ENCODE measurements around the gene OR51A7. TPM values are rescaled to one million over a fixed set of nuclear protein-coding genes. Genes with fewer than 3 reads are reported as not detected.

The OR51A7 gene
- total RNA-seq, 1 donor from 2014 or later, result not detected

DNA sequence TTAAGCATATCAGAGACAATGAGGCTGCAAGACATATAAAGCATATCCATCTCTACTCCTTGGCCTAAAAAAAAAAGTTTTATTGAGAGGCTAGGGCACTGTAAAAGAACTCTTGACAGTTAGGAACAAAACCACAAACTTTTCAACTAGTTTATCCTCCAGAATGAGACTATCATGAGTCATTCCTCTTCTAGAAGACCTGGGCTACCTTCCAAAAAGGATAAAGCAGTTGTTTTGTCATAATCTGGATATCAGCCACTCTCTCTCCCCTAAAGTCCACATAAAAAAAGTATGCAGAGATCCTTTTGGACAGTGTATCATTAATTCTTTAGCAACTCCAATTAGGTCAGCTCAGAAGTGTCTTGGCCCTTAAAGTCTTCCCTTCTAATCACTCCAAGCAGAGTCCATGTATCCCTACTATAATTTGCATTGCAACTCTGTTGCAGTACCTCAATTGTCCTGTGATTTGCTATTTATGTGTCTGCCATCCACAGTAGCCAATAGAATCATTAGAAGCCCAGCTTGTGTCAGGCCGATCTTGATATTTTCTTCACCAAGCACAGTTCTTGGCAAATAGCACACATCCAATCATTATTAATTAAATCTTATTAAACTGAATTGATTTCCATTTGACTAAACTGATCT lies 11.5 kb upstream of the OR51A7 start:
- peak; percentile 60 for DNase-seq (ENCODE audit: low read depth)
- H3K27me3 ChIP-seq (ENCODE audit: control insufficient read depth, insufficient read depth, low read length), result no peaks in the 10 kb centered on the region
- no peaks in the 10 kb centered on the region for H3K36me3 ChIP-seq (ENCODE audit: control insufficient read depth, insufficient read depth, low read length)
- TF ChIP-seq, protein P1, sequence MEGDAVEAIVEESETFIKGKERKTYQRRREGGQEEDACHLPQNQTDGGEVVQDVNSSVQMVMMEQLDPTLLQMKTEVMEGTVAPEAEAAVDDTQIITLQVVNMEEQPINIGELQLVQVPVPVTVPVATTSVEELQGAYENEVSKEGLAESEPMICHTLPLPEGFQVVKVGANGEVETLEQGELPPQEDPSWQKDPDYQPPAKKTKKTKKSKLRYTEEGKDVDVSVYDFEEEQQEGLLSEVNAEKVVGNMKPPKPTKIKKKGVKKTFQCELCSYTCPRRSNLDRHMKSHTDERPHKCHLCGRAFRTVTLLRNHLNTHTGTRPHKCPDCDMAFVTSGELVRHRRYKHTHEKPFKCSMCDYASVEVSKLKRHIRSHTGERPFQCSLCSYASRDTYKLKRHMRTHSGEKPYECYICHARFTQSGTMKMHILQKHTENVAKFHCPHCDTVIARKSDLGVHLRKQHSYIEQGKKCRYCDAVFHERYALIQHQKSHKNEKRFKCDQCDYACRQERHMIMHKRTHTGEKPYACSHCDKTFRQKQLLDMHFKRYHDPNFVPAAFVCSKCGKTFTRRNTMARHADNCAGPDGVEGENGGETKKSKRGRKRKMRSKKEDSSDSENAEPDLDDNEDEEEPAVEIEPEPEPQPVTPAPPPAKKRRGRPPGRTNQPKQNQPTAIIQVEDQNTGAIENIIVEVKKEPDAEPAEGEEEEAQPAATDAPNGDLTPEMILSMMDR (IDR thresholded peaks at IDR 0.05; ENCODE audit: insufficient read depth, low read length, poor library complexity, severe bottlenecking), result peak; percentile 7
- H3K4me3 ChIP-seq (ENCODE audit: low read depth, low read length), result no peak overlapping the region

GRCh38 chr11:4916581-4916980 lies 13.0 kb downstream of the OR51A7 start:
- TF ChIP-seq, protein P1 (IDR thresholded peaks at IDR 0.05; ENCODE audit: insufficient read depth, low read length, poor library complexity, severe bottlenecking), result no peak
- no peak overlapping the region for H3K4me3 ChIP-seq (ENCODE audit: low read depth, low read length)
- no peaks in the 10 kb centered on the region for H3K36me3 ChIP-seq (ENCODE audit: control insufficient read depth, insufficient read depth, low read length)
- peak; percentile 42 for DNase-seq (ENCODE audit: low read depth)
- no peaks in the 10 kb centered on the region for H3K27me3 ChIP-seq (ENCODE audit: control insufficient read depth, insufficient read depth, low read length)

DNA sequence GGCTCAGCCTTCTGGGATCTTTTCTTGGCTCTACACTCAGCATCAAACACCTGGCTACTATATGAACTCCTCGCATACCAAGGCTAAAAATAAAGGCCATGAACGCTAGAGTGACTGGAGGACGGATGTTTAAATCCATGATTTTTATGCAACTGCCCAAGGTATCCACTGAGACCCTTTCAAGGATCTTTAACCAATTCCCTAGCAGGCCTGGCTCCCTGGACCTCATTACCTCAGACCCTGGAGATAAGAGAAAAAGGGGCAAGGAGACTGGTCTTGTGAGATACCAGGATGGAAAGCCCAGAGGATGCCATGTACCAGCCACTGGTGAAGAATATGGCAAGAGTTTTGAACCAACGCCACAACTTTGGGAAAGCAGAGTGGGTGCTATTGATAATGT lies 15.7 kb downstream of the OR51A7 start, which contains the start of gene OR51G2:
OR51G2 (minus strand) TSS at position 101 of the 400 bp plus-strand sequence. CDS start 3,687 bp downstream, outside the sequence.
- DNase-seq (ENCODE audit: low read depth), result no peak
- TF ChIP-seq, protein P1 (IDR thresholded peaks at IDR 0.05; ENCODE audit: insufficient read depth, low read length, poor library complexity, severe bottlenecking), result no peak
- Histone ChIP-seq H3K4me3 (ENCODE audit: low read depth, low read length) (no peak within 1 kb of the TSS), H3K27me3 (ENCODE audit: control insufficient read depth, insufficient read depth, low read length) (no peaks in the 10 kb centered on the region), H3K36me3 (ENCODE audit: control insufficient read depth, insufficient read depth, low read length) (no peaks in the 10 kb centered on the region)

DNA sequence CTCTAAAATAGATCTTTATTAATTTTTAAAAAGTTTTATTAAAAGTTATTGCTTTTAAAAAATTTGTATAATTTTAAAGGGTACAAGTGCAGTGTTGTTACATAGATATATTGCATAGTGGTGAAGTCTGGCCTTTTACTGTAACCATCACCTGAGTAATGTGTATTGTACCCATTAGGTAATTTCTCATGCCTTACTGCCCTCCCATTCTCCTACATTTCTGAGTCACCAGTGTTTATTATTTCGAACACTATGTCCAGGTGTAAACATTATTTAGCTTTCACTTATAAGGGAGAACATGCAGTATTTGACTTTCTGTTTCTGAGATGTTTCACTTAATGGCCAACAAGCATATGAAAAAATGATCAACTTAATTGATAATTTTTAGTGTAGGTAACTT lies 18.2 kb downstream of the OR51A7 start:
- no peaks in the 10 kb centered on the region for H3K36me3 ChIP-seq (ENCODE audit: control insufficient read depth, insufficient read depth, low read length)

DNA sequence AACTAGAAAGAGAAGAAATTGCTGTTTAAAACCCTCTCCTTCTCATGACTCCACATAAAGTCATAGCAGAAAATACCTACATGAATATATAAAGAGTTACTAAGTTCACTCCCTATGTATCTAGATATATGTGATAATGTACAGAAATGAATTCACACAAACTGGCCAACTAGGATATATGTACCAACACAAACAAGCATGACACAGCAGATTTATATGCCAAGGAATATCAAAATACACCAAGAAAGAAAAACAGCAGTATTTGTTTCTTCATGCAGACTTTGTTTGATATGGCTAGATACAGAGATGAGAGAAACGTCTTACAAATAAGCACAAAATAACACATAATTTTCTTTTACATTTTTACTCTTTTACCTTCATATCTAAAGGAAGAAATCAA lies 18.7 kb downstream of the OR51A7 start:
- TF ChIP-seq, protein P1 (IDR thresholded peaks at IDR 0.05; ENCODE audit: insufficient read depth, low read length, poor library complexity, severe bottlenecking), result no peak
- no peak overlapping the region for H3K4me3 ChIP-seq (ENCODE audit: low read depth, low read length)
- no peak for DNase-seq (ENCODE audit: low read depth)
- no peaks in the 10 kb centered on the region for H3K36me3 ChIP-seq (ENCODE audit: control insufficient read depth, insufficient read depth, low read length)
- H3K27me3 ChIP-seq (ENCODE audit: control insufficient read depth, insufficient read depth, low read length), result no peaks in the 10 kb centered on the region

More for the DNA sequence above, 18.2 kb downstream of the OR51A7 start:
- Histone ChIP-seq H3K4me3 (ENCODE audit: low read depth, low read length) (no peak overlapping the region), H3K27me3 (ENCODE audit: control insufficient read depth, insufficient read depth, low read length) (no peaks in the 10 kb centered on the region)
- TF ChIP-seq, protein P1 (IDR thresholded peaks at IDR 0.05; ENCODE audit: insufficient read depth, low read length, poor library complexity, severe bottlenecking), result no peak
- DNase-seq (ENCODE audit: low read depth), result no peak

- Histone ChIP-seq H3K4me3 (ENCODE audit: low read depth, low read length) (no peak within 1 kb of the TSS), H3K36me3 (ENCODE audit: control insufficient read depth, insufficient read depth, low read length) (no peaks in the 10 kb centered on the region), H3K27me3 (ENCODE audit: control insufficient read depth, insufficient read depth, low read length) (no peaks in the 10 kb centered on the region)
- no peak for DNase-seq (ENCODE audit: low read depth)
- TF ChIP-seq, protein P1 (IDR thresholded peaks at IDR 0.05; ENCODE audit: insufficient read depth, low read length, poor library complexity, severe bottlenecking), result no peak
Measured at GRCh38 chr11:4924239-4924638, 20.7 kb downstream of the OR51A7 start, which contains the start of gene OR51G1. OR51G1 (minus strand) TSS chr11:4924339; CDS start chr11:4924339, 0 bp downstream.
